GM21723 (cell line): Measurements from ENCODE around the gene SLC35E1.

ENCODE experiments used
- ATAC-seq: cut with Tn5 transposase; IDR thresholded peaks from one replicate; pipeline ENCODE4 v1.9.1; 2021; ENCODE audit warnings: mild to moderate bottlenecking, moderate library complexity; ENCODE audit not compliant: unreplicated experiment

SLC35E1 gene

GRCh38 chr19:16582486-16583261, 10.5 kb upstream of the SLC35E1 start:
- no peak for ATAC-seq

- no peak for ATAC-seq
Observed at GRCh38 chr19:16581971-16582343, 9.7 kb upstream of the SLC35E1 start.

- ATAC-seq: no peak
Observed at GRCh38 chr19:16581145-16581970, 9.1 kb upstream of the SLC35E1 start.

GRCh38 chr19:16579381-16579780, 7.2 kb upstream of the SLC35E1 start:
- no peak for ATAC-seq

GRCh38 chr19:16577531-16577985, 5.3 kb upstream of the SLC35E1 start:
- ATAC-seq: no peak

GRCh38 chr19:16576690-16577530, 4.7 kb upstream of the SLC35E1 start:
- no peak for ATAC-seq

GRCh38 chr19:16575861-16576689, 3.9 kb upstream of the SLC35E1 start:
- ATAC-seq: no peak

GRCh38 chr19:16575282-16575681, 3.1 kb upstream of the SLC35E1 start:
- no peak for ATAC-seq

GRCh38 chr19:16573925-16574324, 1.7 kb upstream of the SLC35E1 start:
- ATAC-seq: no peak

- ATAC-seq: no peak
Observed at GRCh38 chr19:16573296-16573695, 1.1 kb upstream of the SLC35E1 start.

- no peak for ATAC-seq
Observed at GRCh38 chr19:16571822-16572331, 338 bp downstream of the SLC35E1 start.

- ATAC-seq: no peak
Observed at GRCh38 chr19:16571283-16571682, 932 bp downstream of the SLC35E1 start.

- ATAC-seq: no peak
Observed at GRCh38 chr19:16569609-16570320, 2.5 kb downstream of the SLC35E1 start.

- no peak for ATAC-seq
Observed at GRCh38 chr19:16566702-16567101, 5.5 kb downstream of the SLC35E1 start.

GRCh38 chr19:16566161-16566560, 6.1 kb downstream of the SLC35E1 start:
- no peak for ATAC-seq

- ATAC-seq: no peak
Observed at GRCh38 chr19:16564842-16565241, 7.4 kb downstream of the SLC35E1 start.

GRCh38 chr19:16562608-16563025, 9.6 kb downstream of the SLC35E1 start:
- ATAC-seq: no peak

- no peak for ATAC-seq
Observed at GRCh38 chr19:16561382-16561781, 10.8 kb downstream of the SLC35E1 start.

GRCh38 chr19:16559780-16560276, 12.4 kb downstream of the SLC35E1 start:
- ATAC-seq: no peak
